ACC112 (cell line): Measurements from ENCODE around the gene H2BK1.
A peak's percentile ranks its signal among the peaks of the same experiment; 100 is the strongest.

Experiments used
- H2AFZ ChIP-seq: fragments of 200-600 bp; sonication (generic); one replicate; pipeline ENCODE4 v1.6.0; 2017; ENCODE audit warnings: antibody characterized with exemption, low read length; ENCODE audit not compliant: unreplicated experiment
- H3K27ac ChIP-seq: fragments of 200-600 bp; sonication (generic); 2 replicates; pipeline ENCODE4 v1.5.1; 2014; ENCODE audit warnings: low read depth, mild to moderate bottlenecking, antibody characterized with exemption, low read length, moderate library complexity
- H3K27me3 ChIP-seq: fragments of 200-600 bp; sonication (generic); 2 replicates; pipeline ENCODE4 v1.6.1; 2014; ENCODE audit warnings: mild to moderate bottlenecking, antibody characterized with exemption, low read length, moderate library complexity, mixed read lengths; ENCODE audit not compliant: insufficient read depth
- H3K36me3 ChIP-seq: fragments of 200-600 bp; sonication (generic); 2 replicates; pipeline ENCODE4 v1.6.1; 2016; ENCODE audit warnings: mild to moderate bottlenecking, antibody characterized with exemption, low read length, moderate library complexity, mixed read lengths; ENCODE audit not compliant: insufficient read depth
- H3K4me1 ChIP-seq: fragments of 200-600 bp; sonication (generic); one replicate; pipeline ENCODE4 v1.6.1; 2016; ENCODE audit warnings: low read length, mixed read lengths; ENCODE audit not compliant: insufficient read depth, unreplicated experiment, control insufficient read depth
- H3K4me3 ChIP-seq: fragments of 200-600 bp; sonication (generic); 2 replicates; pipeline ENCODE4 v1.5.1; 2014; ENCODE audit warnings: mild to moderate bottlenecking, low read depth, low read length
- H3K79me2 ChIP-seq: fragments of 200-600 bp; sonication (generic); one replicate; pipeline ENCODE4 v1.6.0; 2016; ENCODE audit warnings: low read length; ENCODE audit not compliant: control insufficient read depth, unreplicated experiment, insufficient read depth

H2BK1 gene

GRCh38 chr7:151166629-151167196, 43.6 kb downstream of the H2BK1 start:
- Histone ChIP-seq H3K79me2 (no peaks in the 10 kb centered on the region), H3K27me3 (peaks cover 69% of the 10 kb centered on the region), H2AFZ (no peak overlapping the region), H3K4me3 (peak overlapping the region; percentile 57), H3K27ac (no peak overlapping the region), H3K36me3 (no peaks in the 10 kb centered on the region), H3K4me1 (no peaks in the 10 kb centered on the region)

GRCh38 chr7:151161757-151162156, 48.5 kb downstream of the H2BK1 start:
- Histone ChIP-seq H3K27ac (no peak overlapping the region), H2AFZ (no peak overlapping the region), H3K4me3 (no peak overlapping the region), H3K36me3 (no peaks in the 10 kb centered on the region), H3K4me1 (no peaks in the 10 kb centered on the region), H3K27me3 (peaks cover 55% of the 10 kb centered on the region), H3K79me2 (no peaks in the 10 kb centered on the region)
